HepG2 (cell line): ENCODE measurements around the gene KCNIP4. TPM values are rescaled to one million over a fixed set of nuclear protein-coding genes. Genes with fewer than 3 reads are reported as not detected.

Source experiments
- ATAC-seq: fragments of 200-7000 bp; cut with Tn5 transposase; 3 replicates; pipeline ENCODE4 v1.9.1; 2020; ENCODE audit warnings: mild to moderate bottlenecking, moderate library complexity
- BruUV-seq: library from RNA; stranded (reverse); fragments of 400-500 nt; replicated peaks from 2 replicates; lab custom pipeline; 2021; lab: Mats Ljungman, UMichigan
- CTCF ChIA-PET: fragments of 300-600 bp; formaldehyde crosslinking; extraction: SDS; loops from one replicate; lab custom pipeline; 2021; ENCODE audit warnings: low total read pairs, inconsistent platforms, low intra/inter-chr PET ratio; lab: Yijun Ruan, JAX
- POLR2A ChIA-PET: fragments of 350-600 bp; sonication (Branson Sonifier 250); formaldehyde crosslinking; loops from one replicate; lab custom pipeline; 2020; ENCODE audit warnings: antibody characterized with exemption, inconsistent platforms; lab: Yijun Ruan, JAX
- DNase-seq: peaks from one replicate; pipeline ENCODE4 v3.0.0-alpha.2; 2015; ENCODE audit warnings: low spot score
- FAIRE-seq: peaks from 3 replicates; lab custom pipeline; 2011; peaks lifted over from hg19 to GRCh38; lab: Jason Lieb, UNC
- H2AFZ ChIP-seq: one replicate; pipeline ENCODE4 v1.6.1; 2011; ENCODE audit warnings: low read length, inconsistent platforms
- H3K27ac ChIP-seq: fragments of 300-600 bp; 3 replicates; pipeline ENCODE4 v1.8.0; 2011; ENCODE audit warnings: mixed run types, mild to moderate bottlenecking, mixed read lengths, low read length, inconsistent platforms; ENCODE audit not compliant: insufficient read depth; ENCODE audit errors: extremely low read length
- H3K27me3 ChIP-seq, 2 experiments: fragments of 200-600 bp in 1 of 2; 2 replicates in 1 of 2; 3 replicates in 1 of 2; pipeline versions ENCODE4 v1.6.0 to v1.8.0; 2011; ENCODE audit warnings: low read length in 2 of 2, mild to moderate bottlenecking in 2 of 2, moderate library complexity in 2 of 2, inconsistent platforms in 1 of 2; ENCODE audit not compliant: insufficient read depth in 2 of 2, control insufficient read depth in 1 of 2
- H3K36me3 ChIP-seq, 2 experiments: fragments of 200-600 bp in 1 of 2; replicated peaks in 1 of 2; 2 replicates in 1 of 2; 3 replicates in 1 of 2; pipeline versions ENCODE4 v1.5.1 to v1.8.0; 2011; ENCODE audit warnings: low read length in 2 of 2, inconsistent platforms in 1 of 2; ENCODE audit not compliant: insufficient read depth in 2 of 2, control insufficient read depth in 1 of 2
- H3K4me1 ChIP-seq: 2 replicates; pipeline ENCODE4 v1.5.1; 2012; ENCODE audit warnings: low read length, inconsistent platforms; ENCODE audit not compliant: insufficient read depth
- H3K4me2 ChIP-seq: 2 replicates; pipeline ENCODE4 v1.6.0; 2011; ENCODE audit warnings: low read depth, low read length, inconsistent platforms
- H3K4me3 ChIP-seq, 3 experiments: fragments of 200-600 bp in 1 of 3; sonication (generic), shearing (Covaris generic) in 1 of 3; replicated peaks in 1 of 3; 2 replicates each; pipeline ENCODE4 v1.5.1; 2011 to 2016; ENCODE audit warnings: low read length in 3 of 3, inconsistent platforms in 2 of 3, low read depth in 2 of 3, mild to moderate bottlenecking in 2 of 3, control low read depth in 1 of 3, mixed read lengths in 1 of 3; ENCODE audit not compliant: insufficient read depth in 1 of 3
- H3K79me2 ChIP-seq: one replicate; pipeline ENCODE4 v1.6.1; 2011; ENCODE audit warnings: low read length, inconsistent platforms; ENCODE audit not compliant: insufficient read depth
- H3K9ac ChIP-seq: 2 replicates; pipeline ENCODE4 v1.6.0; 2011; ENCODE audit warnings: mild to moderate bottlenecking, low read depth, low read length, inconsistent platforms; ENCODE audit not compliant: insufficient read depth
- H3K9me3 ChIP-seq: 2 replicates; pipeline ENCODE4 v1.5.1; 2012; ENCODE audit warnings: mild to moderate bottlenecking, low read length
- H4K20me1 ChIP-seq: 2 replicates; pipeline ENCODE4 v1.6.0; 2011; ENCODE audit warnings: inconsistent platforms, mild to moderate bottlenecking, low read length, moderate library complexity; ENCODE audit not compliant: insufficient read depth
- AHDC1 ChIP-seq: sonication (generic); formaldehyde crosslinking; IDR thresholded peaks from 2 replicates; pipeline ENCODE4 v1.5.1; 2020; ENCODE audit warnings: mild to moderate bottlenecking, missing genetic modification reagents, borderline replicate concordance
- ARID5B ChIP-seq: IDR thresholded peaks from 2 replicates; pipeline ENCODE4 v1.4.0; 2020; ENCODE audit warnings: mild to moderate bottlenecking, missing genetic modification reagents
- BRD4 ChIP-seq: sonication (generic); formaldehyde crosslinking; IDR thresholded peaks from 2 replicates; pipeline ENCODE4 v1.4.0; 2020; ENCODE audit warnings: missing genetic modification reagents
- FOXA3 ChIP-seq: IDR thresholded peaks from 2 replicates; pipeline ENCODE4 v1.6.1; 2016; ENCODE audit warnings: missing genetic modification reagents, missing compliant biosample characterization
- FOXK1 ChIP-seq: sonication (generic); formaldehyde crosslinking; IDR thresholded peaks from 2 replicates; pipeline ENCODE4 v1.4.0; 2020; ENCODE audit warnings: low read depth, missing genetic modification reagents, borderline replicate concordance
- FOXO1 ChIP-seq: sonication (generic); formaldehyde crosslinking; IDR thresholded peaks from 2 replicates; pipeline ENCODE4 v1.4.0; 2020; ENCODE audit warnings: missing genetic modification reagents
- HIVEP1 ChIP-seq: sonication (generic); formaldehyde crosslinking; IDR thresholded peaks from 2 replicates; pipeline ENCODE4 v1.4.0; 2020; ENCODE audit warnings: mild to moderate bottlenecking, missing genetic modification reagents
- MTF1 ChIP-seq: sonication (generic); formaldehyde crosslinking; IDR thresholded peaks from 2 replicates; pipeline ENCODE4 v1.5.0; 2020; ENCODE audit warnings: missing genetic modification reagents
- PCBP2 ChIP-seq: fragments of 200-400 bp; formaldehyde crosslinking; optimal IDR thresholded peaks from 2 replicates; pipeline ENCODE3; 2018; ENCODE audit warnings: low read length, low read depth; ENCODE audit not compliant: poor library complexity, severe bottlenecking
- POLR2AphosphoS5 ChIP-seq: IDR thresholded peaks from 2 replicates; pipeline ENCODE4 v1.6.1; 2012; ENCODE audit warnings: low read depth, low read length
- SKI ChIP-seq: fragments of 450-650 bp; IDR thresholded peaks from one replicate; pipeline ENCODE4 v1.6.1; 2018; ENCODE audit warnings: mild to moderate bottlenecking; ENCODE audit not compliant: partially characterized antibody
- SP1 ChIP-seq, 2 experiments: fragments of 450-650 bp in 1 of 2; sonication (generic) in 1 of 2; formaldehyde crosslinking in 1 of 2; IDR thresholded peaks; 2 replicates each; pipeline versions ENCODE4 v1.4.0 to v1.6.1; 2016 to 2020; ENCODE audit warnings: missing genetic modification reagents in 1 of 2
- ZMYM3 ChIP-seq: sonication (generic); formaldehyde crosslinking; IDR thresholded peaks from 2 replicates; pipeline ENCODE4 v1.5.1; 2020; ENCODE audit warnings: mild to moderate bottlenecking, missing genetic modification reagents
- ZNF724P ChIP-seq: sonication (generic); formaldehyde crosslinking; IDR thresholded peaks from 2 replicates; pipeline ENCODE4 v1.8.0; 2022; ENCODE audit warnings: missing genetic modification reagents, borderline replicate concordance
- WGBS: methylation state at CpG from one replicate; pipeline ENCODE4 v1.1.6; 2017; ENCODE audit warnings: low lambda C conversion rate; 5-methylcytosine and 5-hydroxymethylcytosine counted together
- in situ Hi-C: cut with HindIII; loops from 2 replicates; pipeline ENCODE4 v1.10.0; 2017; ENCODE audit warnings: low pct_unique_long_range_greater_than_20kb; ENCODE audit not compliant: extremely low pct_ligation_motif_present
- intact Hi-C: fragments of 100-400 bp; cut with micrococcal nuclease; formaldehyde crosslinking; loops from one replicate; pipeline ENCODE4 v1.10.0; 2022; ENCODE audit not compliant: unreplicated experiment
- polyA plus RNA-seq, 8 experiments: library from polyadenylated mRNA; depleted of rRNA in 3 of 8; stranded (reverse) in 7 of 8; unstranded in 1 of 8; fragments of >200 nt; fragmentation: Illumina TruSeq in 4 of 8; extraction: Trizol in 4 of 8; gene quantifications; 2 replicates each; pipeline versions ENCODE4 v1.2.1 to v1.2.3, GENCODE V29; 2011 to 2016; ENCODE audit warnings: low read depth in 4 of 8, missing spikeins in 1 of 8, mixed read lengths in 1 of 8; ENCODE audit not compliant: insufficient read depth in 1 of 8
- total RNA-seq, 5 experiments: library from RNA; depleted of rRNA; stranded (reverse); fragments of >200 nt; fragmentation: Illumina TruSeq; extraction: Trizol; gene quantifications; 2 replicates each; pipeline ENCODE4 v1.2.3, GENCODE V29; 2016; ENCODE audit warnings: low read depth in 1 of 5
- TF ChIP-seq, protein P1 (sequence below): IDR thresholded peaks from 2 replicates; pipeline ENCODE4 v1.6.1; 2016; ENCODE audit warnings: low read depth, borderline replicate concordance

The KCNIP4 gene
- total and polyA plus RNA-seq, 2 of the 13 experiments (the other 11 are each of a cell fraction or from before 2014, with no cell fraction given): 0.09 TPM; not detected in 1

GRCh38 chr4:20840648-20841190 lies 1107.9 kb downstream of the KCNIP4 start:
- no peaks in the 10 kb centered on the region for H3K36me3 ChIP-seq
- ChIA-PET POLR2A (no interaction called here), CTCF (no interaction called here)
- no peak overlapping the region for H3K4me3 ChIP-seq
- H3K9me3 ChIP-seq: peaks cover 39% of the 10 kb centered on the region
- FAIRE-seq (no peak), ATAC-seq (no peak), DNase-seq (no peak)
- H3K79me2 ChIP-seq: no peaks in the 10 kb centered on the region
- H3K27ac ChIP-seq: no peak overlapping the region
- no peak overlapping the region for H3K9ac ChIP-seq
- no peak overlapping the region for H3K4me2 ChIP-seq
- no peak overlapping the region for H2AFZ ChIP-seq
- no peaks in the 10 kb centered on the region for H4K20me1 ChIP-seq
- intact Hi-C loops (no loop called here), in situ Hi-C loops (no loop called here)
- no peaks in the 10 kb centered on the region for H3K27me3 ChIP-seq
- BruUV-seq: no TSS peak
- 16% methylated on average over 5 of the region's 5 CpGs for WGBS
- H3K4me1 ChIP-seq: no peaks in the 10 kb centered on the region
- TF ChIP-seq AHDC1 (CRISPR knock-in tag): no peak
- no peak for TF ChIP-seq SKI
- no peak for TF ChIP-seq MTF1
- TF ChIP-seq POLR2AphosphoS5: no peak
- TF ChIP-seq SP1 (IDR thresholded peaks at IDR 0.05): no peak
- TF ChIP-seq SP1 (CRISPR knock-in tag; IDR thresholded peaks at IDR 0.05): no peak
- no peak for TF ChIP-seq FOXK1 (CRISPR knock-in tag)
- TF ChIP-seq HIVEP1 (CRISPR knock-in tag): no peak
- TF ChIP-seq, protein P1, sequence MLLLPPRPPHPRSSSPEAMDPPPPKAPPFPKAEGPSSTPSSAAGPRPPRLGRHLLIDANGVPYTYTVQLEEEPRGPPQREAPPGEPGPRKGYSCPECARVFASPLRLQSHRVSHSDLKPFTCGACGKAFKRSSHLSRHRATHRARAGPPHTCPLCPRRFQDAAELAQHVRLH (CRISPR knock-in tag): no peak
- no peak for TF ChIP-seq ZMYM3 (CRISPR knock-in tag)
- TF ChIP-seq PCBP2: no peak
- no peak for TF ChIP-seq ZNF724P (CRISPR knock-in tag)
- no peak for TF ChIP-seq BRD4 (CRISPR knock-in tag)
- no peak for TF ChIP-seq FOXO1 (CRISPR knock-in tag)
- no peak for TF ChIP-seq ARID5B (CRISPR knock-in tag)
- TF ChIP-seq FOXA3 (CRISPR knock-in tag): no peak
